ENCODE measurements around the gene ZFR. TPM values are rescaled to one million over a fixed set of nuclear protein-coding genes. Genes with fewer than 3 reads are reported as not detected.

The ZFR gene
- polyA plus RNA-seq, 1 donor (not counting 4 experiments of a cell fraction or from before 2014, with no cell fraction given) = 58.7 TPM

DNA sequence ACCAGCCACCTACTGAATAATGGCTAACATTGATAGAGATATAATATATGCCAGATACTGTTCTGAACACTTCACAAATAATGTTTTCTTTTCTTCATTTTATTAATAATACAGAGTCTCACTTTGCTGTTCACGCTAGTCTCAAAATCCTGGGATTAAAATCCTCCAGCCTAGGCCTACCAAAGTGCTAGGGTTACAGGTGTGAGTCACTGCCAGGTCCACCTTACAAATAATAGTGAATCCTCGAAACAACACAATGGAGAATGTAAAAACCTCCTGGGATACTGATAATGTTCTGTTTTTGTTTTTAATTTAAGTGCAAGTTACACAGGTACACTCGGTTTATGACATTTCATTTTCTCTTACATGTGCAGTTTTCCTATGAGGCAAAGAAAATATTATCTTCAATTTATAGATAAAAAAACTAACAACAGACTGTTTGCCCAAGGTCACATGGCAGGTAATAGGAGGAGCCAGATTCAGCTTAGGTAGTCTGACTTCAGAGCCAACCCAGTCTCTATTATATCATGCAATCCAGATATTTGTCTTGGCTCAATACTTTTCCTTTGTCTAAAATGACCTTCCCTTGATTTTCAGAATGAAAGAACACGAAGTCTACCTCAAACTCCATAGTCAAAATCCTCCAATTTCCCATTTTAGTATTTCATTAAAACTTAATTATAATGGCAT is 7.8 kb downstream of the ZFR start:
- Histone ChIP-seq H2AFZ (ENCODE audit: control insufficient read depth, low read length) (no peak overlapping the region), H3K27me3 (ENCODE audit: control insufficient read depth, extremely low read depth, insufficient read depth, low read length) (no peaks in the 10 kb centered on the region), H3K27ac (ENCODE audit: control insufficient read depth, insufficient read depth, low read length) (no peak overlapping the region), H3K4me3 (ENCODE audit: control insufficient read depth in 2 of 3, extremely low read depth in 1 of 3, insufficient read depth in 2 of 3, low read depth in 1 of 3, low read length in 3 of 3) (no peak overlapping the region), H4K20me1 (ENCODE audit: control insufficient read depth, extremely low read depth, insufficient read depth, low read length) (peaks cover 31% of the 10 kb centered on the region), H3K4me2 (ENCODE audit: control insufficient read depth, extremely low read depth, insufficient read depth, low read depth, low read length) (no peak overlapping the region), H3K79me2 (ENCODE audit: control insufficient read depth, insufficient read depth, low read length) (peaks cover 97% of the 10 kb centered on the region), H3K4me1 (ENCODE audit: control insufficient read depth, extremely low read depth, insufficient read depth, low read length) (peaks cover 15% of the 10 kb centered on the region), H3K9ac (ENCODE audit: control insufficient read depth, extremely low read depth, insufficient read depth, low read length) (no peak overlapping the region), H3K36me3 (ENCODE audit: control insufficient read depth in 2 of 2, extremely low read depth in 1 of 2, insufficient read depth in 2 of 2, low read length in 2 of 2) (peaks cover 2 to 6% of the 10 kb centered on the region in 2 experiments), H3K9me1 (ENCODE audit: control insufficient read depth, extremely low read depth, insufficient read depth, low read length) (no peaks in the 10 kb centered on the region), H3K9me3 (ENCODE audit: control insufficient read depth, low read depth, low read length) (no peaks in the 10 kb centered on the region)
- dilution Hi-C loops (cut with MboI; ENCODE audit: extremely low pct_ligation_motif_present, low sequenced_read_pairs) = no loop called here
- no peak for DNase-seq (ENCODE audit: low read depth, low spot score)
- TF ChIP-seq CTCF (optimal IDR thresholded peaks at IDR 0.05 in 1 of 3, IDR thresholded peaks at IDR 0.05 in 1 of 3, conservative IDR thresholded peaks at IDR 0.05 in 1 of 3; ENCODE audit: extremely low read depth in 1 of 3, insufficient read depth in 2 of 3, low read length in 3 of 3) (no peak), EZH2 (IDR thresholded peaks at IDR 0.05; ENCODE audit: low read length) (no peak)
- FAIRE-seq = no peak

- TF ChIP-seq CTCF (optimal IDR thresholded peaks at IDR 0.05 in 1 of 3, IDR thresholded peaks at IDR 0.05 in 1 of 3, conservative IDR thresholded peaks at IDR 0.05 in 1 of 3; ENCODE audit: extremely low read depth in 1 of 3, insufficient read depth in 2 of 3, low read length in 3 of 3) (no peak), EZH2 (IDR thresholded peaks at IDR 0.05; ENCODE audit: low read length) (no peak)
- FAIRE-seq = no peak
- H3K27ac ChIP-seq (ENCODE audit: control insufficient read depth, insufficient read depth, low read length) = no peak overlapping the region
Measured at GRCh38 chr5:32435383-32435782, 9.2 kb downstream of the ZFR start.

More at GRCh38 chr5:32435383-32435782, 9.2 kb downstream of the ZFR start:
- H3K9me3 ChIP-seq (ENCODE audit: control insufficient read depth, low read depth, low read length) = no peaks in the 10 kb centered on the region
- H2AFZ ChIP-seq (ENCODE audit: control insufficient read depth, low read length) = no peak overlapping the region
- H4K20me1 ChIP-seq (ENCODE audit: control insufficient read depth, extremely low read depth, insufficient read depth, low read length) = peaks cover 24% of the 10 kb centered on the region
- H3K4me2 ChIP-seq (ENCODE audit: control insufficient read depth, extremely low read depth, insufficient read depth, low read depth, low read length) = no peak overlapping the region
- dilution Hi-C loops (cut with MboI; ENCODE audit: extremely low pct_ligation_motif_present, low sequenced_read_pairs) = no loop called here
- peaks cover 15% of the 10 kb centered on the region for H3K4me1 ChIP-seq (ENCODE audit: control insufficient read depth, extremely low read depth, insufficient read depth, low read length)
- peaks cover 0 to 4% of the 10 kb centered on the region in 2 experiments for H3K36me3 ChIP-seq (ENCODE audit: control insufficient read depth in 2 of 2, extremely low read depth in 1 of 2, insufficient read depth in 2 of 2, low read length in 2 of 2)
- no peaks in the 10 kb centered on the region for H3K27me3 ChIP-seq (ENCODE audit: control insufficient read depth, extremely low read depth, insufficient read depth, low read length)
- no peaks in the 10 kb centered on the region for H3K9me1 ChIP-seq (ENCODE audit: control insufficient read depth, extremely low read depth, insufficient read depth, low read length)
- no peak overlapping the region for H3K4me3 ChIP-seq (ENCODE audit: control insufficient read depth in 2 of 3, extremely low read depth in 1 of 3, insufficient read depth in 2 of 3, low read depth in 1 of 3, low read length in 3 of 3)
- peaks cover 97% of the 10 kb centered on the region for H3K79me2 ChIP-seq (ENCODE audit: control insufficient read depth, insufficient read depth, low read length)
- H3K9ac ChIP-seq (ENCODE audit: control insufficient read depth, extremely low read depth, insufficient read depth, low read length) = no peak overlapping the region
- no peak for DNase-seq (ENCODE audit: low read depth, low spot score)

All from keratinocyte (primary cell).